GM12891 (cell line): ENCODE measurements around the gene TIGIT.

Experiments
- SPI1 ChIP-seq: IDR thresholded peaks from 2 replicates; pipeline ENCODE4 v1.6.1; 2011; ENCODE audit warnings: low read depth, low read length, control low read depth
- TAF1 ChIP-seq: IDR thresholded peaks from 2 replicates; pipeline ENCODE4 v1.6.1; 2011; ENCODE audit warnings: low read depth, low read length, control low read depth

DNA sequence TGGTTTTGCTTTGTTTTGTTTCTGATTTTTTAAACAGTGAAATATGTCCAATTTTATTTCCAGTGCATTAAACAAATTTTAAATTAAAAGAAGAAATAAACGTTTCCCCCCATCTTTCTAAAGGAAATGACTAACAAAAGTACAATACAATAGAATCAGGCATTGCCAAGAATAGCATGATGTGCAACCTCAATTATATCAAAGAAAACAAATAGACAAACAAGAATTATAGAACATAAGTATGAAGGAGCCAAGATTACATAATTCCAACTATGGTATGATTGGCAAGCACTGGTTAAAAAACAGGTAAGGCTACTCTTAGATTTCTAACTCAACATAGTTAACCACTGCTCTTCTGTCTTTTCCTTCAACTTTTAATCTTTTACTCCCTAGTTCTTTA is 26.4 kb downstream of the TIGIT start:
- TF ChIP-seq TAF1 (no peak), SPI1 (no peak)
